ENCODE measurements around the gene YKT6. TPM values are rescaled to one million over a fixed set of nuclear protein-coding genes. Genes with fewer than 3 reads are reported as not detected.

The YKT6 gene
- total RNA-seq = 10 to 100 TPM; 63.5 to 68.4 TPM

DNA sequence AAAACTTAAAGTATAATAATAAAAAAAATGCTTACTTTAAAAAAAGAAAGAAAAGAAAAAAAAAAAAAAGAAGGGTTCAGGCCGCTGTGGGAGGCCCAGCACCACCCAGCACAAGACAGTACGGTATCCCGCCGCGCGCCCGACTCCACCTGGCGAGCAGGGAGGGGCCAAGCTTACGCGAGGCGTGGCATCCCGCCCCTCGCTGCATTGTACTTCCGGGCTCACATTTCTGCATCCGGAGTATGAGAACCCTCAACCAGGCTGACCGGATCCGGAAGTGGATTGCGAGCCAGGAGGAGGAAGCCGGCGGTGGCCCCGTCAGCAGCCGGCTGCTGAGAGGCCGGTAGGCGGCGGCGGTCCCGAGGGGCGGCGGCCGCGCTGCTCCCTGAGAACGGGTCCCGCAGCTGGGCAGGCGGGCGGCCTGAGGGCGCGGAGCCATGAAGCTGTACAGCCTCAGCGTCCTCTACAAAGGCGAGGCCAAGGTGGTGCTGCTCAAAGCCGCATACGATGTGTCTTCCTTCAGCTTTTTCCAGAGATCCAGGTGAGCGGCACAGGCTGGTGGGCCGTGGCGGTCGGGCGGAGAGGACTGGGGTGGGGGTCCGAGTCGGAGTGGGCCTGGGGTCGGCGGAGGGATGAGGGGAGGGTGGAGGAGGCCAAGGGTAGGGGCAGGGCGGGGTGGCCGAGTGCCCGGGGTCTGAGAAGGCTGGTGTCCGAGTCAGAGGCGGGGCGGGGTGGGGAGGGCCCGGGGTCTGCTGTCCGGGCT, at the start of gene YKT6:
TSS of gene YKT6 (plus strand) at position 280 of the 763 bp plus-strand sequence. CDS start at position 438, 158 bp downstream.
- Histone ChIP-seq H3K36me3 (no peaks in the 10 kb centered on the region), H3K27ac (peak within 1 kb of the TSS; percentile 45 to 57), H3K27me3 (replicated peaks; ENCODE audit: insufficient read depth) (no peaks in the 10 kb centered on the region), H3K4me1 (replicated peaks) (no peaks in the 10 kb centered on the region), H3K9me3 (no peaks in the 10 kb centered on the region), H3K4me3 (peak within 1 kb of the TSS; percentile 83 to 97)
- DNase-seq (ENCODE audit: low spot score) = peak; percentile 96
- TF ChIP-seq, protein P1, sequence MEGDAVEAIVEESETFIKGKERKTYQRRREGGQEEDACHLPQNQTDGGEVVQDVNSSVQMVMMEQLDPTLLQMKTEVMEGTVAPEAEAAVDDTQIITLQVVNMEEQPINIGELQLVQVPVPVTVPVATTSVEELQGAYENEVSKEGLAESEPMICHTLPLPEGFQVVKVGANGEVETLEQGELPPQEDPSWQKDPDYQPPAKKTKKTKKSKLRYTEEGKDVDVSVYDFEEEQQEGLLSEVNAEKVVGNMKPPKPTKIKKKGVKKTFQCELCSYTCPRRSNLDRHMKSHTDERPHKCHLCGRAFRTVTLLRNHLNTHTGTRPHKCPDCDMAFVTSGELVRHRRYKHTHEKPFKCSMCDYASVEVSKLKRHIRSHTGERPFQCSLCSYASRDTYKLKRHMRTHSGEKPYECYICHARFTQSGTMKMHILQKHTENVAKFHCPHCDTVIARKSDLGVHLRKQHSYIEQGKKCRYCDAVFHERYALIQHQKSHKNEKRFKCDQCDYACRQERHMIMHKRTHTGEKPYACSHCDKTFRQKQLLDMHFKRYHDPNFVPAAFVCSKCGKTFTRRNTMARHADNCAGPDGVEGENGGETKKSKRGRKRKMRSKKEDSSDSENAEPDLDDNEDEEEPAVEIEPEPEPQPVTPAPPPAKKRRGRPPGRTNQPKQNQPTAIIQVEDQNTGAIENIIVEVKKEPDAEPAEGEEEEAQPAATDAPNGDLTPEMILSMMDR (IDR thresholded peaks at IDR 0.05) = peak in 3 of 4 experiments; percentile 50 to 86 (median 80)
- TF ChIP-seq POLR2AphosphoS5 (IDR thresholded peaks at IDR 0.05) = peak; percentile 98
- peak; percentile 48 for TF ChIP-seq POLR2A (IDR thresholded peaks at IDR 0.05)
- WGBS = under 1% methylated on average over 55 of the region's 58 CpGs
- intact Hi-C loops (cut with DNase I) = no loop called here

DNA sequence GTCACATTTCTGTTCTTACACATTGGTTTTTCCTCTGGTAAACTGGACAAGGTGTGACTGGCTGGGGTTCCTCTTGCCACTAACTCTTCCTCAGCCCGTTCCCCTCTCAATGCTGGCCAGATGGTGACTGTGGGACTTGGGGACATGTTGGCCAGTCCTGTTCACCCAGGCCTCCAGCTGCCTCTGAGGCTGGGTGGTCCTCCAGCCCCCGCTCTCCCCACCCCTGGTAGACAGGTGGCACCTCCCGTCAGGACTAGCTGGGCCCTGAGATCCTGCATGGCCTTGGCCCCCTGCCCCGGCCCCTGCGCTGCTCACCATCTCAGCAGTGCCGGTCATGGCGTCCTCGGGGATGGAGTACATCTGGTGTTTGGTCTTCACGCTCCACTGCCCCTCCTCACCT, 48.8 kb upstream of the YKT6 start:
- Histone ChIP-seq H3K4me1 (replicated peaks) (no peaks in the 10 kb centered on the region), H3K9me3 (no peaks in the 10 kb centered on the region), H3K27ac (no peak overlapping the region), H3K27me3 (replicated peaks; ENCODE audit: insufficient read depth) (no peaks in the 10 kb centered on the region), H3K4me3 (no peak overlapping the region), H3K36me3 (no peaks in the 10 kb centered on the region)
- intact Hi-C loops (cut with DNase I) = no loop called here
- 93% methylated on average over 9 of the region's 9 CpGs for WGBS
- DNase-seq (ENCODE audit: low spot score) = no peak
- no peak for TF ChIP-seq POLR2AphosphoS5 (IDR thresholded peaks at IDR 0.05)
- TF ChIP-seq, protein P1 (IDR thresholded peaks at IDR 0.05) = no peak
- TF ChIP-seq POLR2A (IDR thresholded peaks at IDR 0.05) = no peak

DNA sequence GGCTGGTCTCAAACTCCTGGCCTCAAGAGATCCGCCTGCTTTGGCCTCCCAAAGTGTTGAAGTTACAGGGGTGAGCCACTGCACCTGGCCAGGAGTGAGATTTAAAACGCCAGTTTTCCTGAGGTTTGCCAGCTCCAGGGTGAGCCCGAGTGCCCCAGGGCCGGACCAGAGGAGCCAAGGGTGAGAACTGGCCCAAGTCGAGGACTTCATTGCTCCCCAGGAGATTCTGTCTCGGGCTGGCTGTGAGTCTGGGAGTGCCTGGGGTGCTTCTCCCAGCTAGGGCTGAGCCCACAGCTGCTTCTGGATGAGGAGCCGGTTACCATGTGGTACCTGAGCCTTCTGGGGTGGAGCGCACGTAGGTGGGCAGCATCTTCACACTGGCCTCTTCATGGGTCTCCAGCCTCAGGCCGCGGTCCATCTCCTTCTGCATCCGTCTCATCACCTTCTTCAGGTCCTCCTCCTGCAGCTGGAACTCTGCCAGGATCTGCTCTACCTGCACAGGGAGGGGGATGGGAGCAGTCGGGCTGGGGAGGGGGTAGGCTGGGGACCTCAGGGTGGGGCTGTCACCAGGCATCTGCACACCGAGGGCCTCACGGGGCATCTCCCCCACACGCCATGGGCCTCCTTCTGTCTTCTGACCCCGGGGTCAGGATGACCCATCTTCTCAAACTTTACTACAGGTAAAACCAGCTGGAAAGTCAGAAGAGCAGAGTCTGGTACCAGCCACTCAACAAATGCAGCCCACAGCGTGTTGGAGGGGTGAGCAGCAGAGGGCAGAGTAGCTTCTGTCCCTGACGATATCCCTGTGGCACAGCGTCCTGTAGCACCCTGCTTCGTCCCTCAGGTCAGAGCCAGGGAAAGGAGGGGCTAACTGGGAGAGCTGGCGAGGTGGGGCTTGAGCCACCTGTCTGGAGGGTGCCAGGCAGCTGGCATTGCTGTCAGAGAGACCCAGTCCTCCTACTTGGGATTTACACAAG, 47.5 kb upstream of the YKT6 start:
- Histone ChIP-seq H3K9me3 (no peaks in the 10 kb centered on the region), H3K4me3 (no peak overlapping the region), H3K27ac (no peak overlapping the region), H3K4me1 (replicated peaks) (no peaks in the 10 kb centered on the region), H3K27me3 (replicated peaks; ENCODE audit: insufficient read depth) (no peaks in the 10 kb centered on the region), H3K36me3 (no peaks in the 10 kb centered on the region)
- WGBS = 72% methylated on average over 16 of the region's 22 CpGs
- TF ChIP-seq POLR2A (IDR thresholded peaks at IDR 0.05) (no peak), POLR2AphosphoS5 (IDR thresholded peaks at IDR 0.05) (no peak)
- TF ChIP-seq, protein P1 (IDR thresholded peaks at IDR 0.05) = no peak
- intact Hi-C loops (cut with DNase I) = no loop called here
- DNase-seq (ENCODE audit: low spot score) = no peak

DNA sequence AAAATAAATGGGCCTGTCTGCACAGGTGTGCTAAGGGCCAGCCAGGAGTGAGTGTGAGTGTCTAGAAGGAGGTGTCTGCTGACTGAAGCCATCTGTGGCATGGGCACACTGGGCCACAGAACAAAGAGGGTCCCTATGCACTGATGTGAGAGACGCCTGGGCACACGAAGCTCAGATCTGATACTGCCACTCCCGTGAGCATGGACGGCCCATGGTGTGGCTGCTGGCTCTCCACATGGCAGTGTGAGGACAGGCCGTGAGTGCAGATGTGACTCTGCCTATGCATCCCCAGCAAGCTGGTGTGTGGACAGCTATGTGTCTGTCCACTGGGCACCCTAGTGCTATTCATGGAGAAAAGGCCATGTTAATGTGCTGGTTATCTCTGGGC, 46.8 kb upstream of the YKT6 start:
- Histone ChIP-seq H3K9me3 (no peaks in the 10 kb centered on the region), H3K36me3 (no peaks in the 10 kb centered on the region), H3K4me1 (replicated peaks) (no peaks in the 10 kb centered on the region), H3K4me3 (no peak overlapping the region), H3K27me3 (replicated peaks; ENCODE audit: insufficient read depth) (no peaks in the 10 kb centered on the region), H3K27ac (no peak overlapping the region)
- no peak for DNase-seq (ENCODE audit: low spot score)
- WGBS = 89% methylated on average over 5 of the region's 5 CpGs
- TF ChIP-seq POLR2AphosphoS5 (IDR thresholded peaks at IDR 0.05) (no peak), POLR2A (IDR thresholded peaks at IDR 0.05) (no peak)
- TF ChIP-seq, protein P1 (IDR thresholded peaks at IDR 0.05) = no peak
- intact Hi-C loops (cut with DNase I) = no loop called here
